ENCODE measurements around the gene LDLRAD3. TPM values are rescaled to one million over a fixed set of nuclear protein-coding genes. Genes with fewer than 3 reads are reported as not detected.

Gene LDLRAD3
- total RNA-seq, 1 experiment from 2014 or later: 19.0 TPM

GRCh38 chr11:36033082-36033751 is 89.4 kb downstream of the LDLRAD3 start:
- BruUV-seq (replicated peaks): no TSS peak
- no peaks in the 10 kb centered on the region for H3K9me2 ChIP-seq (ENCODE audit: insufficient read depth)
- no peak overlapping the region for H2AFZ ChIP-seq (ENCODE audit: low read depth, low read length, poor library complexity, severe bottlenecking)
- H3K9ac ChIP-seq (ENCODE audit: low read length): no peak overlapping the region
- H3K27ac ChIP-seq (ENCODE audit: low read depth, low read length): no peak overlapping the region
- H3K4me3 ChIP-seq (replicated peaks in 1 of 2; ENCODE audit: low read depth in 1 of 2, low read length in 2 of 2): no peak overlapping the region
- H3K4me1 ChIP-seq (ENCODE audit: control insufficient read depth in 1 of 2, insufficient read depth in 2 of 2, low read length in 2 of 2): peaks cover 6 to 18% of the 10 kb centered on the region in 2 experiments; a peak in 3 of 4 replicates
- H3K36me3 ChIP-seq (ENCODE audit: control insufficient read depth in 1 of 2, insufficient read depth in 2 of 2, low read length in 2 of 2): no peaks in the 10 kb centered on the region
- ChIA-PET RAD21 (ENCODE audit: low non-redundant PET in 1 of 2, low total read pairs in 2 of 2, uncharacterized antibody in 2 of 2, unreplicated experiment in 2 of 2) (no interaction called here), POLR2A (no interaction called here), CTCF (no interaction called here)
- TF ChIP-seq ZBTB33 (IDR thresholded peaks at IDR 0.05; ENCODE audit: extremely low read depth, insufficient replicate concordance, low read length) (no peak), SP1 (IDR thresholded peaks at IDR 0.05; ENCODE audit: low read depth) (no peak), POLR2A (IDR thresholded peaks at IDR 0.05; ENCODE audit: borderline replicate concordance, extremely low read depth, insufficient read depth, insufficient read length) (no peak), SIN3A (IDR thresholded peaks at IDR 0.05; ENCODE audit: low read depth) (no peak), POLR2AphosphoS5 (IDR thresholded peaks at IDR 0.05; ENCODE audit: low read depth, low read length) (no peak), YY1 (IDR thresholded peaks at IDR 0.05; ENCODE audit: extremely low read depth, insufficient replicate concordance, low read depth, low read length) (no peak), CEBPB (IDR thresholded peaks at IDR 0.05; ENCODE audit: low read depth) (no peak), RAD21 (IDR thresholded peaks at IDR 0.05; ENCODE audit: low read depth) (no peak), EGR1 (IDR thresholded peaks at IDR 0.05; ENCODE audit: low read depth) (no peak), ZFX (IDR thresholded peaks at IDR 0.05) (no peak)
- H4K20me1 ChIP-seq (ENCODE audit: insufficient read depth): no peaks in the 10 kb centered on the region
- no peaks in the 10 kb centered on the region for H3K9me3 ChIP-seq (ENCODE audit: control insufficient read depth in 1 of 2, insufficient read depth in 1 of 2, low read depth in 1 of 2, low read length in 2 of 2)
- ATAC-seq (no peak), DNase-seq (ENCODE audit: low read depth, low spot score) (no peak)
- no peak overlapping the region for H3K4me2 ChIP-seq (ENCODE audit: low read length)
- H3K27me3 ChIP-seq (ENCODE audit: insufficient read depth, low read length): no peaks in the 10 kb centered on the region
- H3K79me2 ChIP-seq (ENCODE audit: insufficient read depth, low read length): 0 out of 2 replicates have a peak, but pooled peaks cover 2% of the 10 kb centered on the region
- intact Hi-C loops (cut with micrococcal nuclease): no loop called here
